ENCODE measurements around the gene TSEN2. TPM values are rescaled to one million over a fixed set of nuclear protein-coding genes. Genes with fewer than 3 reads are reported as not detected.

The TSEN2 gene
- total RNA-seq, 2 experiments from 2014 or later, result 33.2 to 41.4 TPM

- Histone ChIP-seq H3K36me3 (ENCODE audit: insufficient read depth, low read length) (peaks cover 77% of the 10 kb centered on the region), H3K4me1 (ENCODE audit: insufficient read depth, low read length, poor library complexity, severe bottlenecking) (no peaks in the 10 kb centered on the region), H2AFZ (ENCODE audit: low read length) (no peak overlapping the region), H3K79me2 (ENCODE audit: insufficient read depth, low read depth, low read length) (no peaks in the 10 kb centered on the region), H3K9me2 (ENCODE audit: insufficient read depth, low read length) (no peaks in the 10 kb centered on the region), H4K20me1 (ENCODE audit: insufficient read depth, low read length) (no peaks in the 10 kb centered on the region), H3K9me3 (ENCODE audit: low read length) (no peaks in the 10 kb centered on the region), H3K4me3 (ENCODE audit: low read depth, low read length, poor library complexity, severe bottlenecking) (no peak overlapping the region), H3K27ac (ENCODE audit: low read depth, low read length, poor library complexity, severe bottlenecking) (no peak overlapping the region), H3K4me2 (ENCODE audit: low read length) (no peak overlapping the region)
- ChIA-PET POLR2A (no interaction called here), CTCF (ENCODE audit: unreplicated experiment) (no interaction called here)
- DNase-seq (ENCODE audit: low spot score), result no peak
- intact Hi-C loops (cut with micrococcal nuclease; ENCODE audit: unreplicated experiment), result no loop called here
- TF ChIP-seq CTCF (conservative IDR thresholded peaks at IDR 0.05; ENCODE audit: low read length) (no peak), EZH2phosphoT487 (IDR thresholded peaks at IDR 0.05; ENCODE audit: borderline replicate concordance, low read depth, low read length) (no peak)
- no TSS peak for BruUV-seq (replicated peaks)
These were observed 28.3 kb downstream of the TSEN2 start for GRCh38 chr3:12512534-12513118.

GRCh38 chr3:12513694-12514446 lies 29.6 kb downstream of the TSEN2 start:
- no peaks in the 10 kb centered on the region for H3K9me2 ChIP-seq (ENCODE audit: insufficient read depth, low read length)
- CTCF ChIA-PET (ENCODE audit: unreplicated experiment), result no interaction called here
- no TSS peak for BruUV-seq (replicated peaks)

More at GRCh38 chr3:12513694-12514446, 29.6 kb downstream of the TSEN2 start:
- intact Hi-C loops (cut with micrococcal nuclease; ENCODE audit: unreplicated experiment), result no loop called here
- H2AFZ ChIP-seq (ENCODE audit: low read length), result no peak overlapping the region
- no peaks in the 10 kb centered on the region for H3K9me3 ChIP-seq (ENCODE audit: low read length)
- no peaks in the 10 kb centered on the region for H3K4me1 ChIP-seq (ENCODE audit: insufficient read depth, low read length, poor library complexity, severe bottlenecking)
- DNase-seq (ENCODE audit: low spot score), result no peak
- H4K20me1 ChIP-seq (ENCODE audit: insufficient read depth, low read length), result no peaks in the 10 kb centered on the region
- TF ChIP-seq EZH2phosphoT487 (IDR thresholded peaks at IDR 0.05; ENCODE audit: borderline replicate concordance, low read depth, low read length) (no peak), CTCF (conservative IDR thresholded peaks at IDR 0.05; ENCODE audit: low read length) (no peak)
- peaks cover 75% of the 10 kb centered on the region for H3K36me3 ChIP-seq (ENCODE audit: insufficient read depth, low read length)
- H3K79me2 ChIP-seq (ENCODE audit: insufficient read depth, low read depth, low read length), result no peaks in the 10 kb centered on the region
- H3K4me3 ChIP-seq (ENCODE audit: low read depth, low read length, poor library complexity, severe bottlenecking), result no peak overlapping the region
- no peak overlapping the region for H3K4me2 ChIP-seq (ENCODE audit: low read length)
- POLR2A ChIA-PET, result interaction anchor here (0.6 to 1.2 kb wide), 3 partner anchors 29 to 731 kb away, joined by 3 read pairs; no protein-coding TSS in a partner anchor
- no peak overlapping the region for H3K27ac ChIP-seq (ENCODE audit: low read depth, low read length, poor library complexity, severe bottlenecking)
